GM21825 (cell line): ENCODE measurements around the gene BPI.
"Not testable (repeated sequence)": the region's sequence is repeated elsewhere in the genome, so short reads cannot be mapped to it uniquely, and the experiment has no call there.

Source experiments
- ATAC-seq: cut with Tn5 transposase; IDR thresholded peaks from one replicate; pipeline ENCODE4 v1.9.1; 2021; ENCODE audit warnings: mild to moderate bottlenecking, moderate library complexity; ENCODE audit not compliant: unreplicated experiment

The BPI gene

GRCh38 chr20:38331814-38332213 is 27.9 kb downstream of the BPI start:
- no peak for ATAC-seq

DNA sequence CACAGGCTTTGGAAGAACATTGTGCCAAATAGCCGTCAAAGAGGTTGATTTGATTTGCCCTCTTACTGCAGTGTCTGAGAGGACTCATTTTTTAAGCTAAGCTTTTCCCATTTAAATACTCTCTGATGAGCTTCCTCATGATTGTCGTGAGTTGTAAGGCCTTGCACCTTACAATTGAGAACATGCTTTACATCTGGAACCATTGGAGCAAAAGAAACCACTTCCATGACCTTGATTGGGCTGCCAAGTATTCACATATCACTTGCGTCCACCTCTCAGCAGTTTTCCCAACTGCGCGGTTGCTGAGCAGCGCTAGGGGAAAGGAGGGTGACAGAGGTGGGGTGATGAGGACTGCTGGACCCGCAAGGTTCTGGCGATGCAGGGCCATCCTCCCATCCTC is 30.1 kb downstream of the BPI start:
- no peak for ATAC-seq

- no peak for ATAC-seq
These were observed 32.8 kb downstream of the BPI start for GRCh38 chr20:38336726-38337125.

DNA sequence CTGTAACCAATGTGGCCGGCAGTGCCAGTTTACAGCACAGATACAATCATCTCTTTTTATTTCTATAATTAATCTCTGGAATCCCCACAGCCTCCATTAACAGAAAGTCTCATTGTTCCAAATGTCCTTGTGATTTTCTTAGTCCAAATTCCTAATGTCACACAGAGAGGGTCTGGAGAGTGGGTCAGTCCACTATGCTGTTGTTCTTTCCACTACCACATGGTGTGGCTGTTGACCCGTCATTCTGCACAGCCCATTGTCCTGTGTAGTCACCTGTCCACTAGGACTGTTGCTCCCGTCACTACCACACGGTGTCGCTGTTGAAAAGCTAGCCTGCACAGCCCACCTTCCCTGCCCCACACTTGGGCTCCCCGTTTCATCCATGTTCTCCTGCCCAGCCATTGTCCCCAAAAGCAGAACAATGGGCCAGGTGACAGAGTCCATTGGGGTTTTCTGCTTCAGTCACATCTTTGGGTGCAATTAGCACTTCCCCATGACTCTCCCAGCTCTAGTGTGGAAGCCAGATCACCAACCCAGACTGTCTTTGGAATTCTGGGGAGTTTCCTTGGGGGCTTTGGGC is 33.7 kb downstream of the BPI start:
- ATAC-seq: no peak

DNA sequence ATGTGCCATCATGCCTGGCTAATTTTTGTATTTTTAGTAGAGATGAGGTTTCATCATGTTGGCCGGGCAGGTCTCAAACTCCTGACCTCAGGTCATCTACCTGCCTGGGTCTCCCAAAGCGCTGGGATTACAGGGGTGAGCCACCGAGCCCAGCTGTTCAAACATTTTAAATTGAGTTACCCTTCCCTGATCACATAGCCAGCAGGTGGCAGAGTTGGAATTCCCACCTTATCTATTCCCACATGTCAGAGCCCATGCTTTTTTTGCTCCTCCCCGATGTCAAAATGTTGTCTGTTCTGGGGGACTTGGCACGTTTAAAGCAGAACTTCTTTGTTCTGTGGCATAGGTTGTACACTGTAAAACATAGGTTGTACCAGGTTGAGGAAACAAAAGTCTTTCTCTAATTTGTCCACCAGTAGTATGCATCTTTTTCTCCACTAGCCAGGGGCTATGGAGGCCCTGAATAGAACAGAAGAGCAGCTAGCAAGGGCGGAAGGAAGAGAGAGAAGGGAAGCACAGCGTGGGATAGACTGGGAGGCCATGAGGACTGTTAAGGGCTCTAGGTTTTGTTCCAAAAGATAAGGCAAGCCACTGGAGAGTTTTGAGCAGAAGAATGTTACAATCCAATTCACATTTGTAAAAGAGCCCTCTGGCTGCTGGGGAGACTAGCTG is 35.0 kb downstream of the BPI start:
- ATAC-seq: no peak

DNA sequence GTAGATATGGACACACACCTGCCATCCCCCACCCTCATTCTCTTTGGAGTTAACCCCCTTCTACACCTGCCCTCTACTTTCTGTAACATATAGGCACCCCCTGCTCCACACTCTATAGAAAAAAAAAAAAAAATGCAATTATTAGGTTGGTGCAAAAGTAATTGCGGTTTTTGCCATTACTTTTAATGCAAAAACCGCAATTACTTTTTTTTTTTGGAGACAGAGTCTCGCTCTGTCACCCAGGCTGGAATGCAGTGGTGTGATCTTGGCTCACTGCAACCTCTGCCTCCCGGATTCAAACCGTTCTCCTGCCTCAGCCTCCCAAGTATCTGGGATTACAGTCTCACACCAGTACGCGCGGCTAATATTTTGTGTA is 35.6 kb downstream of the BPI start:
- not testable (repeated sequence) for ATAC-seq

- no peak for ATAC-seq
These were observed 36.0 kb downstream of the BPI start for GRCh38 chr20:38339997-38340396.

- no peak for ATAC-seq
These were observed 36.7 kb downstream of the BPI start for GRCh38 chr20:38340693-38341092.

GRCh38 chr20:38342216-38342615 is 38.3 kb downstream of the BPI start:
- ATAC-seq: no peak

DNA sequence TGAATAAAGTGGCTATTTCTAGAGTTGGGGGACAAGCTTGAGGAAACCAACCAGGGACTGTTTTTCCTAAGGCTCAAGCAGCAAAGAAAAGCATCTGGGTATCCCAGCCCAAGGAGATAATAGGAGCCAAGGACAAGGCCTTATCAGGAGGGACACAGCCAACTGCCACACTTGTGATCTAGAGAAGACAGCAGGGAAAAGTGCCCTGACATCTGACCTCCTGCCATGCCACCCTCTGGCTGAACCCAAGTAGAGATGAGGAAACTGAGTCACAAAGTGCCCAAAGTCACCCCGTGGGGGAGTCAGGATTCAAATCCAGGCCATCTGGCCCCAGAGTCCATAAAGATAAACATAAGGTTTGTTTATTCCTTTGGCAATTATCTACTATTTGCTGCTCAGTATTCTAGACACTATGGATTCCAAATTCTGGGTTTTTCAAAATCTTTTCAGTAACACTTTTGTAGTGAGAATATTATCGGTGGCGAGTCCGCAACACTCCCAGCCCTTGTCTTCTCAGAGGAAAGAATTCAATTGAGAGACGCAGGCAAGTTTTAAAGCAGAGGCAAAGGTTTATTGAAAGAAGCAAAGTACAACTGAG is 38.9 kb downstream of the BPI start:
- ATAC-seq: no peak

DNA sequence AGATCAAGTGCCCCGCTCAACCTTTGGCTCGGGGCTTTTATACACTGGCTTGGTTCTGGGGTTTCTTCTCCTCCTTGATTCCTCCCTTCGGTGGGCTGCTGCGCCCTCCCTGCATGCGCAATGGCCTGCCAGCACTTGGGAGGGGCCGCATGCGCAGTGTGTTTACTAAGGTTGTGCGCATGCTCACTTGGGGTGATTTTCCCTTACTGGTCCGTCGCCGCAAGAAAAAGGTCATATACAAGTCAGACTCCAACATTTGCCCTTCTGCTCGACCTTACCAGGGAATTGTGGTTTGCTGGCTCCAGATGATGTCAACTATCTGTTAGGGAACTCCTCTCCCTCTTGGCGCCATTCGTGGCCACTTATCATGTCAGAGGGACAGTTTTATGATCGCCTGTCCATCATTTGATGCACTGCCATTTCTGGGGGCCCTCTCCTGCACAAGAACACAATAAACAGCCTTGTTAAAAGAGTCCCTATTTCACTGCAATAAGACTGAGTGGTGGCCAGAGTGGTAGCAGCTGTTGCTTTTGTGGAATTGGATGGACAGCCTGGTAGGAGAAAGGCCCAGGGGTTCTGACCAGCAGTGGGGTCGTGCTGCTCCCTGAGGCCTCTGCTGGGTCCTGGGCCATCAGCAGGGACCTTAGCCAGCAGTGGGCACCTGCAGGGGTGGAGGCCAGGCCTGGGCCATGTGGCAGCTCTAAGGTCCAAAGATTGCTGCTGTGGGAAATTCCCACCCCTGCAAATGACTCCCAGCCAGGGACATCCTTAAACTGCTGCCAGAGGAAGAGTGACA is 39.6 kb downstream of the BPI start:
- ATAC-seq: no peak

GRCh38 chr20:38344107-38344701 is 40.2 kb downstream of the BPI start:
- no peak for ATAC-seq

- no peak for ATAC-seq
These were observed 41.7 kb downstream of the BPI start for GRCh38 chr20:38345643-38346042.

DNA sequence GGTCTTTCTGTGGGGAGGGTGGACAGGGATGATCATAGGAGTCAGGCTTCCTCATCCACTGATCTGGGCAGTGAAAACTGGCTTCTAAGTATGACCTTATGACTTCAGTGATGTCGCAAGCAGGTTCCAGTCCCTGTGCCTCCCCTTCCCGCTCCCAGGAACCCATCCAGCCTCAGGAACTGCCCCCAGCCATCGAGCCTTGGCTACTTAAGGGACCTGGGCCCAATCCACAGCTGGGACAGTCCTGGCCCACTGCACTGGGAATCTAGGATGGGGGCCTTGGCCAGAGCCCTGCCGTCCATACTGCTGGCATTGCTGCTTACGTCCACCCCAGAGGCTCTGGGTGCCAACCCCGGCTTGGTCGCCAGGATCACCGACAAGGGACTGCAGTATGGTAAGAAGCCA is 42.3 kb downstream of the BPI start, which contains the start of gene LBP:
TSS of gene LBP (plus strand) at position 236 of the 405 bp plus-strand sequence. CDS start at position 271, 35 bp downstream.
- ATAC-seq: no peak

- no peak for ATAC-seq
These were observed 42.8 kb downstream of the BPI start for GRCh38 chr20:38346741-38347140.

GRCh38 chr20:38349856-38350255 is 45.9 kb downstream of the BPI start:
- no peak for ATAC-seq

- no peak for ATAC-seq
These were observed 47.2 kb downstream of the BPI start for GRCh38 chr20:38350879-38351775.

- ATAC-seq: no peak
These were observed 49.4 kb downstream of the BPI start for GRCh38 chr20:38353316-38353715.

DNA sequence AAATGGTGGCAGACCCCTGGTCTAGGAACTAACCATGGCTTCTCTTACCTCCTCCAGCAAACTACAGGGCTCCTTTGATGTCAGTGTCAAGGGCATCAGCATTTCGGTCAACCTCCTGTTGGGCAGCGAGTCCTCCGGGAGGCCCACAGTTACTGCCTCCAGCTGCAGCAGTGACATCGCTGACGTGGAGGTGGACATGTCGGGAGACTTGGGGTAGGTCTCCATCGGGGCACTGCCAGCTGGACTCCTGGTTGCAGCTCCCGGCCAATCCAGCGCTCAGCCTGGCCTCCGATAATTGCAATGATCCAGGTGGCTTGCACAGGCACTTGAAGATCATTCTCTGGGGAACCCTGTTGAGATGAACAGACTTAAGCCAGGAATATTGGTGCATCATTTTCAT is 50.3 kb downstream of the BPI start:
- no peak for ATAC-seq
